ENCODE results near the gene ADNP. TPM values are rescaled to one million over a fixed set of nuclear protein-coding genes. Genes with fewer than 3 reads are reported as not detected.

Gene ADNP
- total and polyA plus RNA-seq, 2 experiments from 2014 or later, result 95.0 to 106 TPM

DNA sequence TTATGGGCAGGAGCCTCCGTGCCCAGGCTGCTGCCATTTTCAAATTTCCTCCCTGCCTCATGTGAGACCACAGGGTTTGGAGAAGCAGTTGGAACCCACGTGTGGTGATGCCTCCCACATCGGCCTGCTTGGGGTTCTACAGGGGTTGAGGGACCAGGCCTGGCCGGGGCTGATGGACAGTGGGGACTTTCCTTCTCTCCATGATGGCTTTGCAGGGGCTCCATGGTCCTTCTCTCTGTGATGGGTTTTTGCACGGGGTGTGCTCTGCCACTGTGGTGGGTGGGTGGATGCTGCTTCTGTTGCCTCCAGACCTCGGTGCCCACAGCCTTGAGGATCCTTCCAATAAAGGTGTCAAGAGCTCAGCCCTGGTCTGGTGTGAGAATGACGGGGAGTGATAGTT, 54.4 kb downstream of the ADNP start:
- Mint-ChIP-seq H3K36me3 (ENCODE audit: low read depth) (peaks cover 23% of the 10 kb centered on the region), H3K27me3 (ENCODE audit: insufficient read depth, low read depth, poor library complexity) (peaks cover 17% of the 10 kb centered on the region), H3K27ac (no peak overlapping the region), H3K4me1 (peaks cover 26% of the 10 kb centered on the region), H3K9me3 (no peaks in the 10 kb centered on the region; the same call in 2 of the 3 replicates), H3K4me3 (no peak overlapping the region)
- TF ChIP-seq EZH2 (IDR thresholded peaks at IDR 0.05; ENCODE audit: low read depth, unreplicated experiment) (no peak), JUNB (IDR thresholded peaks at IDR 0.05; ENCODE audit: unreplicated experiment) (no peak), NANOG (IDR thresholded peaks at IDR 0.05; ENCODE audit: borderline replicate concordance) (no peak), EZH2phosphoT487 (IDR thresholded peaks at IDR 0.05; ENCODE audit: unreplicated experiment) (no peak), ZNF114 (CRISPR knock-in tag; IDR thresholded peaks at IDR 0.05) (no peak), POLR2AphosphoS5 (IDR thresholded peaks at IDR 0.05; ENCODE audit: low read depth) (no peak), ZNF331 (CRISPR knock-in tag; IDR thresholded peaks at IDR 0.05; ENCODE audit: low read depth) (no peak), CREB1 (CRISPR knock-in tag; IDR thresholded peaks at IDR 0.05; ENCODE audit: low read depth) (no peak), STAT1 (IDR thresholded peaks at IDR 0.05; ENCODE audit: unreplicated experiment) (no peak)
- TF ChIP-seq, protein P1, sequence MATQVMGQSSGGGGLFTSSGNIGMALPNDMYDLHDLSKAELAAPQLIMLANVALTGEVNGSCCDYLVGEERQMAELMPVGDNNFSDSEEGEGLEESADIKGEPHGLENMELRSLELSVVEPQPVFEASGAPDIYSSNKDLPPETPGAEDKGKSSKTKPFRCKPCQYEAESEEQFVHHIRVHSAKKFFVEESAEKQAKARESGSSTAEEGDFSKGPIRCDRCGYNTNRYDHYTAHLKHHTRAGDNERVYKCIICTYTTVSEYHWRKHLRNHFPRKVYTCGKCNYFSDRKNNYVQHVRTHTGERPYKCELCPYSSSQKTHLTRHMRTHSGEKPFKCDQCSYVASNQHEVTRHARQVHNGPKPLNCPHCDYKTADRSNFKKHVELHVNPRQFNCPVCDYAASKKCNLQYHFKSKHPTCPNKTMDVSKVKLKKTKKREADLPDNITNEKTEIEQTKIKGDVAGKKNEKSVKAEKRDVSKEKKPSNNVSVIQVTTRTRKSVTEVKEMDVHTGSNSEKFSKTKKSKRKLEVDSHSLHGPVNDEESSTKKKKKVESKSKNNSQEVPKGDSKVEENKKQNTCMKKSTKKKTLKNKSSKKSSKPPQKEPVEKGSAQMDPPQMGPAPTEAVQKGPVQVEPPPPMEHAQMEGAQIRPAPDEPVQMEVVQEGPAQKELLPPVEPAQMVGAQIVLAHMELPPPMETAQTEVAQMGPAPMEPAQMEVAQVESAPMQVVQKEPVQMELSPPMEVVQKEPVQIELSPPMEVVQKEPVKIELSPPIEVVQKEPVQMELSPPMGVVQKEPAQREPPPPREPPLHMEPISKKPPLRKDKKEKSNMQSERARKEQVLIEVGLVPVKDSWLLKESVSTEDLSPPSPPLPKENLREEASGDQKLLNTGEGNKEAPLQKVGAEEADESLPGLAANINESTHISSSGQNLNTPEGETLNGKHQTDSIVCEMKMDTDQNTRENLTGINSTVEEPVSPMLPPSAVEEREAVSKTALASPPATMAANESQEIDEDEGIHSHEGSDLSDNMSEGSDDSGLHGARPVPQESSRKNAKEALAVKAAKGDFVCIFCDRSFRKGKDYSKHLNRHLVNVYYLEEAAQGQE (IDR thresholded peaks at IDR 0.05; ENCODE audit: unreplicated experiment), result no peak
- TF ChIP-seq, protein P2, sequence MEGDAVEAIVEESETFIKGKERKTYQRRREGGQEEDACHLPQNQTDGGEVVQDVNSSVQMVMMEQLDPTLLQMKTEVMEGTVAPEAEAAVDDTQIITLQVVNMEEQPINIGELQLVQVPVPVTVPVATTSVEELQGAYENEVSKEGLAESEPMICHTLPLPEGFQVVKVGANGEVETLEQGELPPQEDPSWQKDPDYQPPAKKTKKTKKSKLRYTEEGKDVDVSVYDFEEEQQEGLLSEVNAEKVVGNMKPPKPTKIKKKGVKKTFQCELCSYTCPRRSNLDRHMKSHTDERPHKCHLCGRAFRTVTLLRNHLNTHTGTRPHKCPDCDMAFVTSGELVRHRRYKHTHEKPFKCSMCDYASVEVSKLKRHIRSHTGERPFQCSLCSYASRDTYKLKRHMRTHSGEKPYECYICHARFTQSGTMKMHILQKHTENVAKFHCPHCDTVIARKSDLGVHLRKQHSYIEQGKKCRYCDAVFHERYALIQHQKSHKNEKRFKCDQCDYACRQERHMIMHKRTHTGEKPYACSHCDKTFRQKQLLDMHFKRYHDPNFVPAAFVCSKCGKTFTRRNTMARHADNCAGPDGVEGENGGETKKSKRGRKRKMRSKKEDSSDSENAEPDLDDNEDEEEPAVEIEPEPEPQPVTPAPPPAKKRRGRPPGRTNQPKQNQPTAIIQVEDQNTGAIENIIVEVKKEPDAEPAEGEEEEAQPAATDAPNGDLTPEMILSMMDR (conservative IDR thresholded peaks at IDR 0.05; ENCODE audit: low read depth in 2 of 2), result no peak
- TF ChIP-seq, protein P3, sequence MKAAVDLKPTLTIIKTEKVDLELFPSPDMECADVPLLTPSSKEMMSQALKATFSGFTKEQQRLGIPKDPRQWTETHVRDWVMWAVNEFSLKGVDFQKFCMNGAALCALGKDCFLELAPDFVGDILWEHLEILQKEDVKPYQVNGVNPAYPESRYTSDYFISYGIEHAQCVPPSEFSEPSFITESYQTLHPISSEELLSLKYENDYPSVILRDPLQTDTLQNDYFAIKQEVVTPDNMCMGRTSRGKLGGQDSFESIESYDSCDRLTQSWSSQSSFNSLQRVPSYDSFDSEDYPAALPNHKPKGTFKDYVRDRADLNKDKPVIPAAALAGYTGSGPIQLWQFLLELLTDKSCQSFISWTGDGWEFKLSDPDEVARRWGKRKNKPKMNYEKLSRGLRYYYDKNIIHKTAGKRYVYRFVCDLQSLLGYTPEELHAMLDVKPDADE (IDR thresholded peaks at IDR 0.05), result no peak
- TF ChIP-seq, protein P4, sequence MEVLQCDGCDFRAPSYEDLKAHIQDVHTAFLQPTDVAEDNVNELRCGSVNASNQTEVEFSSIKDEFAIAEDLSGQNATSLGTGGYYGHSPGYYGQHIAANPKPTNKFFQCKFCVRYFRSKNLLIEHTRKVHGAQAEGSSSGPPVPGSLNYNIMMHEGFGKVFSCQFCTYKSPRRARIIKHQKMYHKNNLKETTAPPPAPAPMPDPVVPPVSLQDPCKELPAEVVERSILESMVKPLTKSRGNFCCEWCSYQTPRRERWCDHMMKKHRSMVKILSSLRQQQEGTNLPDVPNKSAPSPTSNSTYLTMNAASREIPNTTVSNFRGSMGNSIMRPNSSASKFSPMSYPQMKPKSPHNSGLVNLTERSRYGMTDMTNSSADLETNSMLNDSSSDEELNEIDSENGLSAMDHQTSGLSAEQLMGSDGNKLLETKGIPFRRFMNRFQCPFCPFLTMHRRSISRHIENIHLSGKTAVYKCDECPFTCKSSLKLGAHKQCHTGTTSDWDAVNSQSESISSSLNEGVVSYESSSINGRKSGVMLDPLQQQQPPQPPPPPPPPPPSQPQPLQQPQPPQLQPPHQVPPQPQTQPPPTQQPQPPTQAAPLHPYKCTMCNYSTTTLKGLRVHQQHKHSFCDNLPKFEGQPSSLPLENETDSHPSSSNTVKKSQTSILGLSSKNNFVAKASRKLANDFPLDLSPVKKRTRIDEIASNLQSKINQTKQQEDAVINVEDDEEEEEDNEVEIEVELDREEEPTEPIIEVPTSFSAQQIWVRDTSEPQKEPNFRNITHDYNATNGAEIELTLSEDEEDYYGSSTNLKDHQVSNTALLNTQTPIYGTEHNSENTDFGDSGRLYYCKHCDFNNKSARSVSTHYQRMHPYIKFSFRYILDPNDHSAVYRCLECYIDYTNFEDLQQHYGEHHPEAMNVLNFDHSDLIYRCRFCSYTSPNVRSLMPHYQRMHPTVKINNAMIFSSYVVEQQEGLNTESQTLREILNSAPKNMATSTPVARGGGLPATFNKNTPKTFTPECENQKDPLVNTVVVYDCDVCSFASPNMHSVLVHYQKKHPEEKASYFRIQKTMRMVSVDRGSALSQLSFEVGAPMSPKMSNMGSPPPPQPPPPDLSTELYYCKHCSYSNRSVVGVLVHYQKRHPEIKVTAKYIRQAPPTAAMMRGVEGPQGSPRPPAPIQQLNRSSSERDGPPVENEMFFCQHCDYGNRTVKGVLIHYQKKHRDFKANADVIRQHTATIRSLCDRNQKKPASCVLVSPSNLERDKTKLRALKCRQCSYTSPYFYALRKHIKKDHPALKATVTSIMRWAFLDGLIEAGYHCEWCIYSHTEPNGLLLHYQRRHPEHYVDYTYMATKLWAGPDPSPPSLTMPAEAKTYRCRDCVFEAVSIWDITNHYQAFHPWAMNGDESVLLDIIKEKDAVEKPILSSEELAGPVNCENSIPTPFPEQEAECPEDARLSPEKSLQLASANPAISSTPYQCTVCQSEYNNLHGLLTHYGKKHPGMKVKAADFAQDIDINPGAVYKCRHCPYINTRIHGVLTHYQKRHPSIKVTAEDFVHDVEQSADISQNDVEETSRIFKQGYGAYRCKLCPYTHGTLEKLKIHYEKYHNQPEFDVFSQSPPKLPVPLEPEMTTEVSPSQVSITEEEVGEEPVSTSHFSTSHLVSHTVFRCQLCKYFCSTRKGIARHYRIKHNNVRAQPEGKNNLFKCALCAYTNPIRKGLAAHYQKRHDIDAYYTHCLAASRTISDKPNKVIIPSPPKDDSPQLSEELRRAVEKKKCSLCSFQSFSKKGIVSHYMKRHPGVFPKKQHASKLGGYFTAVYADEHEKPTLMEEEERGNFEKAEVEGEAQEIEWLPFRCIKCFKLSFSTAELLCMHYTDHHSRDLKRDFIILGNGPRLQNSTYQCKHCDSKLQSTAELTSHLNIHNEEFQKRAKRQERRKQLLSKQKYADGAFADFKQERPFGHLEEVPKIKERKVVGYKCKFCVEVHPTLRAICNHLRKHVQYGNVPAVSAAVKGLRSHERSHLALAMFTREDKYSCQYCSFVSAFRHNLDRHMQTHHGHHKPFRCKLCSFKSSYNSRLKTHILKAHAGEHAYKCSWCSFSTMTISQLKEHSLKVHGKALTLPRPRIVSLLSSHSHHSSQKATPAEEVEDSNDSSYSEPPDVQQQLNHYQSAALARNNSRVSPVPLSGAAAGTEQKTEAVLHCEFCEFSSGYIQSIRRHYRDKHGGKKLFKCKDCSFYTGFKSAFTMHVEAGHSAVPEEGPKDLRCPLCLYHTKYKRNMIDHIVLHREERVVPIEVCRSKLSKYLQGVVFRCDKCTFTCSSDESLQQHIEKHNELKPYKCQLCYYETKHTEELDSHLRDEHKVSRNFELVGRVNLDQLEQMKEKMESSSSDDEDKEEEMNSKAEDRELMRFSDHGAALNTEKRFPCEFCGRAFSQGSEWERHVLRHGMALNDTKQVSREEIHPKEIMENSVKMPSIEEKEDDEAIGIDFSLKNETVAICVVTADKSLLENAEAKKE (CRISPR knock-in tag; IDR thresholded peaks at IDR 0.05), result no peak
- ATAC-seq, result no peak
- no peak overlapping the region for H3K4me2 ChIP-seq
- H3F3A ChIP-seq (replicated peaks; ENCODE audit: low read depth), result no peaks in the 10 kb centered on the region; the same call in 1 of the 2 replicates
- H3K4me1 ChIP-seq (ENCODE audit: insufficient read depth), result peaks cover under 1% of the 10 kb centered on the region; the same call in 1 of the 2 replicates
- no peak overlapping the region for H3K4me3 ChIP-seq
- no peaks in the 10 kb centered on the region for H3K9me2 ChIP-seq (ENCODE audit: insufficient read depth)
- H3K27ac ChIP-seq (ENCODE audit: low read depth), result no peak overlapping the region
- no peaks in the 10 kb centered on the region for H3K27me3 ChIP-seq (ENCODE audit: insufficient read depth)
- H4K20me1 ChIP-seq (replicated peaks; ENCODE audit: insufficient read depth), result no peaks in the 10 kb centered on the region
- no peak overlapping the region for H2AFZ ChIP-seq
- no peaks in the 10 kb centered on the region for H3K36me3 ChIP-seq (ENCODE audit: insufficient read depth)
- H3K79me2 ChIP-seq (replicated peaks; ENCODE audit: insufficient read depth), result no peaks in the 10 kb centered on the region; the same call in 1 of the 2 replicates
- no peak for DNase-seq (ENCODE audit: low spot score)
